ENCODE results near the gene COL20A1.
"Not testable (repeated sequence)": the region's sequence is repeated elsewhere in the genome, so short reads cannot be mapped to it uniquely, and the experiment has no call there.

Gene COL20A1

DNA sequence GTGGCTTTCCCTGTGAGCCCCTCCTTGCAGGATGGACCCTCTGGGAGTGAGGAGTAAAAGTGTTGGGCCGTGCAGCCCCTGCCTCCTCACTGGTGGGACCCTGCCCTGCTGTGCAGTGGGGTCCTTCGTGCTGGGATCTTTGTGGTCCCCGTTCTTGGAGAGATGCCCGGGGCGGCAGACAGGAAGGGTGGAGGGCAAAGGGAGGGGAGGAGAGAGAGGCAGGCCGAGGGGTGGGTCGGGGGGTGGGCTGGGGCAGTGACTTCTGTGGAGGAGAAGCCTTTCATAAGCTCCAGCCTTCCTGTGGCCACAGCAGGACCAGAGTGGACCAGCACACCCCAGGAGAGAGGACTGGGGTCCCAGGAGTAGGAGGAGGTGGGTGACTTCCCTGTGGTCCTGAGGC is at the start of gene COL20A1:
Gene COL20A1 (plus strand): TSS at position 283 of the 400 bp plus-strand sequence. CDS start 1,922 bp downstream, outside the sequence.
- DNase-seq (ENCODE audit: low spot score) = no peak

DNA sequence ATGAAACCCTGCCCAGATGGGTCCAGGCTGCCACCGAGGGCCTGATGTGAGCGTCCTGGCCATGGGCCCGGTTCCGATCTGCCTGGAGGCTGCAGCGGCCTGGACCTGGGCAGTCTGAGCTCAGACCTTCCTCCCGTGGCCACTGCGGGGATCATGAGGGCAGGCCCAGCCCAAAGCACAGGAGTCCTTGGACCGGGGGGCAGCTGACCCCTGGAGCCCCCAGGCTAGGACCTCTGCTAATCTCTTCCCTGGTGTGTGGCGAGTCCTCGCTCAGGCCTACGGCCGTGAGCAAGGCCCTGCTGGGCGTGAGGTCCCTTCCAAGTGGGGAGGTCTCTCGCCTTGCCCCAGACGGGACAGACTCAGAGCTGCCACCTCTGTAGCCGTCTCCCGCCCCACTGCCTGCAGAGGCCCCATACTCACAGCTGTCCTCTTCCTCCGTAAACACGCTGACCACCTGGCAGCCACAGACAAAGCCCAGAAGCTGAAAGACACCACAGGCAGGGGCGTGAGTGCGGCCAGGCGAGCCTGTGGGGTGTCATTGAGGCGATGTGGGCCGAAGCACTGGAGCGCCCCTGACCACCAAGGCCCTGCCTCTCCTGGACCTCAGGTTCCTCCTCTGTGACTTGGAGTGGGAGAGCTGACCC is 49.3 kb upstream of the COL20A1 start:
- no peak for DNase-seq (ENCODE audit: low spot score)

DNA sequence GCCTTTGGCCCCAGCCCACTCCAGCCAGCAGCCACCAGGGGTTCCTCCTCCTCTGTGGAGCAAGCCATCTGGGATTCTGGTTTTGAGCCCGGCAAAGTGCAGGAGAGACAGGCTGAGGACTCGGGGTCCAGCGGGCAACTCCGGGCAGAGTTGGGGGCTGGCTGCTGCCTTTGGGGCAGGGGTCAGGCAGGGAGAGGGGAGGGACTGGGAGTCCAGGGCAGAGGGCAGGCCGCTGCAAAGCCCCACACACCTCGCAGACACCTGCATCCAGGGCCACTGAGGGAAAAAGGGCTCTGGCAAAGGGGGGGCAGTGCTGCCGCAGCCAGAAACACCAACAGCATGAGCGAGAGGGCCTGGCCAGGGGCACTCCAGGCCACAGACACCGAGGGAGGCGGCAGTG is 48.5 kb upstream of the COL20A1 start:
- DNase-seq (ENCODE audit: low spot score) = no peak

DNA sequence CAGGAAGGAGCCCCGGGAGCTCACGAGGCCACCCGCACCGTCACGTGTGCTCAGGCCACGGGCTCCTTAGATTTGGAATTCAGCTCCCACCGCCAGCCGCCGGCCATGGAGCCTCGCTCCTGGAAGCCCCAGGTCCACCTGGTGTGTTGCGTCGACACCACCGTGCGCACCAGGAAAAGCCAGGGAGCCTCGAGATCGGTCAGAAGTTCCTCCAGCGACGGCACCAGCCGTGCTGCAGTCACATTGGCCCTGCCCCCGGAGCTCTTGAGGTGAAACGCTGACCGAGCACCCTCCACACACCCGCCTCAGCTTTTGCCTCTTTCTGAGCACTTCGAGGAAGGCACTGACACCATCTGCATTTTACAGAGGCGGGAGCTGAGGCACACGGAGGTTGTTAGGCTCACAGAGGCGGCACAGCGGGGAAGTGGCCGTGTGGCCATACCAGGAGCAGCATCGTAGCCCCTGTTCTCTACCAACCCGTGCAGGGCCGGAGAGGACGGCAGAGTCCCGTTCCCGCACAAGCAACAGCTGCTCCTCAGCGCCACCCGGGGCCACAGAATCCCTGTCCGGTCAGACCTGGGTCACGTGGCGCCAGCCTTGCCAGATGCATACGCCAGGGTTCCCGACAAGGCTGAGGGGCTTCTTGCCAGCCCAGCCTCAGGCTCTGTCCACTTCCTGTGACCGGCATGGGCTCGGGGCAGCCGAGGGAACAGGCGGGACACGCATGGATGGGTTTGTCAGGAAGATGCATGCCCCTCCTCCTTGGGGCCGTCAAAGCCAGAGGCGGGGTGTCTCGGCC is 46.3 kb upstream of the COL20A1 start:
- no peak for DNase-seq (ENCODE audit: low spot score)

- DNase-seq (ENCODE audit: low spot score) = no peak
Measured at GRCh38 chr20:63247671-63248228, 45.2 kb upstream of the COL20A1 start.

- DNase-seq (ENCODE audit: low spot score) = no peak
Measured at GRCh38 chr20:63248835-63249591, 44.0 kb upstream of the COL20A1 start.

- DNase-seq (ENCODE audit: low spot score) = no peak
Measured at GRCh38 chr20:63249891-63250290, 43.1 kb upstream of the COL20A1 start.

GRCh38 chr20:63251350-63251749 is 41.6 kb upstream of the COL20A1 start:
- not testable (repeated sequence) for DNase-seq (ENCODE audit: low spot score)

- DNase-seq (ENCODE audit: low spot score) = no peak
Measured at GRCh38 chr20:63252284-63252711, 40.7 kb upstream of the COL20A1 start.

DNA sequence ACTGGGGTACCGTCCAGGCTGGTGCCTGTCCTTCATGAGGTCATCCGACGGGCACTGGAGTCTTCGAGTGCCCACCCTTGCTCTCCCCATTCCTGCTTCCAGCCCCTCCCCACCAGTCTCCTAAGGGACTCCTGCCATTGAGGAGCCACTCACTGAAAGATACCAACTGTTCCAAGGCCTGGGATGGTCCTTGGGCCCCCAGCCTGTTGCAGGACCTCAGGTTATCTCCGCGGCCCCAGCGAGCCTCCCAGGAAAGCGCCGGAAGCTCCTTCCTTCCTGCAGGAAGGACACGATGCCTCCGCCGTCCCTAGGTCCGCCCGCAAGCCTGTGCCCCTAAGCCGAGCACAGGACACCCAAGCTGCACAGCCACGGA is 39.9 kb upstream of the COL20A1 start:
- no peak for DNase-seq (ENCODE audit: low spot score)

DNA sequence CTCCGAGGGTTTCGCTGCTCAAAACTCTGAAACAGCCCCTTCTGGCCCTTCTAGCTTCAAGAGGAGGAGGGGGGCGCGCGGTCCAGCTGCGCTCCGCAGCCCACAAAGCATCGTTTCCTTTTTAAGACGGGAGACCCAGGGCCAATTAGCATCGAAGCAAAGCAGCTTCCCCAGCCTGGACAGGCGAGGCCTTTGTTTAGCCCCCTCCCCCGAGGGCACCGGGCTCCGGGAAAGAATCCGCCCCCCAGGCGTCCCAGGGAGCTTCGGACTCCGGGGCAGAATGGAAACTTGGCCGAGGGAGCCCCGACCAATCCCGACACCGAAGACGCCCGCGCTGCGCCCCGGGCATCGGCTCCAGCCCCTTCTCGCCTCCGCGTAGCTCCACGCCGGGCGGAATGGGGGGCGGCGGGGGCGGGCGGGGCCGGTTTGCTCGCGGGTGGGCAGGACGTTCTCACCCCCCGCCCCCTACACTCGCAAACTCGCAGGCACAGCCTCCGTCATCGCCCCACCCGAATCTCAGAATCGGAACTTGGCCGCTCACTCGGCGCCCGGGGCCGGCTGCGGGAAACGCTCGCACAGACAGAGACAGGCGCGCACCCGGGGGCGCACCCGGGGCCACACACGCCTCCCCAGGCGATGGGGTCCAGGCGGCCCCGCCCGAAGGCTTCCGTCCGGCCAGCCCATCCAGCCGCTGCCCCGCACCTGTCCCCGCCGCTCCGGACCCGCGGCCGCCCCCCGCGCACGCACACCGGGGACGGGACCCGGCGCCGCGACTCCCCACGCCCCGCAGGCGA is 39.4 kb upstream of the COL20A1 start:
- peak; percentile 49 for DNase-seq (ENCODE audit: low spot score)

DNA sequence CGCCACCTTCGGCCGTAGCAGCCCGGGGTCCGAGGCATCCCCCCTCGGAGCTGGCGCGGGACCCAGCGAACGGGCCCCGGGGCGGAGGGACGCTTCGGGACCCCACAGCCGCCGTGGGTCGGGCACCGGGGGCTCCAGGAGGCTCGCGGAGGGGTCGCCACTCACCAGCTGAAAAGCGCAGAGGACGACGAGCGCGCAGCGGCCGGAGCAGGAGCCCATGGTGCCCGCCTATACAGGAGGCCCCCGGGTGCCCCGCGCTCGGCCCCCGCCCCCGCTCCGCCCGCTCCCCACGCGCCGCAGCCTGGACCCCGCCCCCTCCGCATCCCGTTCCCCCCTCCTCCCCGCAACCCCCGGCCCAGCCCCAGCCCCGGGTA is 38.8 kb upstream of the COL20A1 start, which contains the start of gene NKAIN4:
Gene NKAIN4 (minus strand): TSS at position 232 of the 374 bp plus-strand sequence. CDS start 13 bp downstream, at position 219.
- no peak for DNase-seq (ENCODE audit: low spot score)

DNA sequence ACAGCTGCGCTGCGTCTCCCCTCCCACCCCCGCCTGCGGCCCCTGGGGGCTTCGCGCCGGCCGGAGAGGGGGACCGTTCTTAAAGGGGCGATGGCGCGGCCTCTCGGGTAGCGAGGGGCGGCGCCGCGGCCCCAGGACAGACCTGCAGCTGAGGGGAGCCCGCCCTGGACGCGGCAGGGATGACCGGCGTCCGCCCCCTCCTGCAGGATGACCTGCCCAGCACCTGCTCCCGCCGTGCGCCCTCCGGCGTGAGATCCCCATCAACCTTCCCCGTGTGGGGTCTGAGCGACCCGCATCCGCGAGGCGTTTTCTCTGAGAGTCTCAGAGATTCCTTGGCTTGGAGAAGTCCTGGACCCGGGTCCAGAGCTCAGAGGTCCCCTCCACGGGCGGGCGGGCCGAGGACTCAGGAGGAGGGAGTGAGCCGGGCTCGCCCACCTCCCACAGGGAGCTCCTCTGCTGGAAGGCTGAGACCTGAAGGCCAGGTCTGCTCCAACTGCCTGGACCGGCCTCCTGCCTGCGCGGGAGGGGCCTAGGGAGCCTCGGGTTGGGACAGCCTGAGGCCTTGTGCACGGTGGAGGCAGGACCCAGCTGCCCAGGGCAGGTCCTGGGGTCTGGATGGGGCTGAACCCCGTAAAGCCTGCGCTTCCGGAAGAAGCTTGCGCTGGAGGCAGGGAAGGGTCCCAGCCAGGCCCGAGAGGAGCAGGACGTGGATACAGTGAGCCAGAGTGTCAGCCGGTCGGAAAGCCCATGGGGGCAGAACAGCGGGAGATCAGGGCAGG is 38.2 kb upstream of the COL20A1 start:
- no peak for DNase-seq (ENCODE audit: low spot score)

DNA sequence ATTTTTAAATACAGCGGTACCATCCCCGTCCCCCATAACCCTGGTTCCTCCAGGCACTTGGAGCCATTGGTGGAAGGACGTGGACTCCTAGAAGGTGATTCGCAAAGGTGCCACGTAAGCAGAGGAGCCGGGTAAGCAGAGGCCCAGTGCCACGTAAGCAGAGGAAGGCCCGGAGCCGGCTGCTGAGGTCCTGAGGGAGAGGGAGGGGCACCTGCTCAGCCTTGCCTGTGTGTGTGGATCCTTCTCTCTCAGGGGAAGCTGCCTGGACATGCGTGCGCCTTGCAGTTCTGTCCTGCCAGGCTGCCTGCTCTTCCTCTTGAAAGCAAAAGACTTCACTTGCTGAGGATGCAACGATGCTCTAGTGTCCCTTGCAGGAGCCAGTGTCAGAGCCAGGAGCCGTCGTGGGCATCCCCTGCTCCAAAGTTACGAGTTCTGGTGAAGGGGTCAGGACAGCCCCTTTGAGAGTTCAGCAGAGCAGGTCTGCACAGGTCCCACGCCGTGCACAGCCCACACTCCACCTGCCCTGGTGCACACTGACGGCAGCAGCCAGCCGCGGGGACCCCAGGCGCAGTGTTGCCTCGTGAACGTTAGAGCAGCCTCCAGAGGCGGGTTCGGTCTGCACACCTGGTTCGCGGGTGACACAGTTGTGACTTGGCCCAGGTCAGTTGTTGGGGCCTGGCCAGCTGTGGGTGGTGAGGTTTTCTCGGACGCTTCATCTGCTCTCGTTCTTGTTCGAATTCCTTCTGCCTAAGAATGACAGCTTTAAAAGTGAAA is 36.9 kb upstream of the COL20A1 start:
- no peak for DNase-seq (ENCODE audit: low spot score)

DNA sequence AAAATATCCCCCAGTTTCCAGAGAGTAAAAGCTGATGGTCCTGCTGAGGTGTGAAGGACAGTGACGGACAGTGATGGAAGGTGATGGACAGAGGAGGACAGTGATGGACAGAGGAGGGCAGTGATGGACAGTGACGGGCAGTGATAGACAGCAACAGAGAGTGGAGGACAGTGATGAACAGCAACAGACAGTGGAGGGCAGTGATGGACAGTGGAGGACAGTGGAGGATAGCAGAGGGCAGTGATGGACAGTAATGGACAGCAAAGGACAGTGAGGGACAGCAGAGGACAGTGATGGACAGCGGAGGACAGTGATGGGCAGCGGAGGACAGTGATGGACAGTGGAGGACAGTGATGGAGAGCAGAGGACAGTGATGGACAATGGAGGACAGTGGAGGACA is 36.0 kb upstream of the COL20A1 start:
- no peak for DNase-seq (ENCODE audit: low spot score)

DNA sequence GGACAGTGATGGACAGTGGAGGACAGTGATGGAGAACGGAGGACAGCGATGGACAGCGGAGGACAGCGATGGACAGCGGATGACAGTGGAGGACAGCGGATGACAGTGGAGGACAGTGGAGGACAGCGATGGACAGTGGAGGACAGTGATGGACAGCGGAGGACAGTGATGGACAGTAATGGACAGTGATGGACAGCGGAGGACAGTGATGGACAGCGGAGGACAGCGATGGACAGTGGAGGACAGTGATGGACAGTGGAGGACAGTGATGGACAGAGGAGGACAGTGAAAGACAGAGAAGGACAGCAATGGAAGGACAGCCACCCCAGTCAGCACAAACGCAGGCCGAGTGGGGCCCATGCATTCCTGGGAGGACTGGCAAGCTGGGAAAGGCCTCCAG is 35.4 kb upstream of the COL20A1 start:
- no peak for DNase-seq (ENCODE audit: low spot score)

GRCh38 chr20:63258781-63259180 is 34.2 kb upstream of the COL20A1 start:
- DNase-seq (ENCODE audit: low spot score) = no peak

GRCh38 chr20:63259734-63260460 is 33.1 kb upstream of the COL20A1 start:
- no peak for DNase-seq (ENCODE audit: low spot score)

DNA sequence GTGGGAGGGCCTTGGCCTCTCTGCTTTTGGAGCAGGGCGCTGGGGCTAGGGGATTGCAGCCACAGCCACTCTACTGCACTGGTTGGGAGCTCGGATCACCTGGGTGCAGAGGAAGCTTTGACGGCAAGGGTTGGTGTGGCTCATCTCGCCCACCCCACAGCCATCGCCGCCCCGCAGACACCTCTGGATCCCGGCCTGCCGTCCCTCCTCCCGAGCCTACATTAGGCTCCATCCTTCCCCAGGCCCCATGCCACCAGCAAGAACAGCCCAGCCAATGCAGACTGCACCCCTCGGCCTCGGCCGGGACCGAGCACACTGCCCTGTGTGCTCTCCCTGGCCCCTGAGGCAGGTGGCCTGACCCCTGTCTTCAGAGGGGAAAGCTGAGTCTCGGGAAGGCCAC is 32.5 kb upstream of the COL20A1 start:
- DNase-seq (ENCODE audit: low spot score) = no peak
